Thyroid gland (tissue), 4 donors: ENCODE data around the gene HLF.
A peak's percentile ranks its signal among the peaks of the same experiment; 100 is the strongest.

Experiments used
- POLR2A ChIP-seq, 2 donors: fragments of 450-650 bp; IDR thresholded peaks; one replicate each; pipeline ENCODE4 v1.6.1; 2017; ENCODE audit warnings: antibody characterized with exemption in 2 of 2, mild to moderate bottlenecking in 2 of 2, moderate library complexity in 1 of 2
- TF ChIP-seq, protein P1 (sequence below), 6 experiments: fragments of 200-600 bp in 3 of 6; fragments of 450-650 bp in 3 of 6; sonication (generic) in 3 of 6; IDR thresholded peaks; one replicate each; pipeline ENCODE4 v1.5.1; 2016 to 2019; ENCODE audit warnings: antibody characterized with exemption in 6 of 6, mild to moderate bottlenecking in 2 of 6, inconsistent platforms in 1 of 6, moderate library complexity in 1 of 6

DNA sequence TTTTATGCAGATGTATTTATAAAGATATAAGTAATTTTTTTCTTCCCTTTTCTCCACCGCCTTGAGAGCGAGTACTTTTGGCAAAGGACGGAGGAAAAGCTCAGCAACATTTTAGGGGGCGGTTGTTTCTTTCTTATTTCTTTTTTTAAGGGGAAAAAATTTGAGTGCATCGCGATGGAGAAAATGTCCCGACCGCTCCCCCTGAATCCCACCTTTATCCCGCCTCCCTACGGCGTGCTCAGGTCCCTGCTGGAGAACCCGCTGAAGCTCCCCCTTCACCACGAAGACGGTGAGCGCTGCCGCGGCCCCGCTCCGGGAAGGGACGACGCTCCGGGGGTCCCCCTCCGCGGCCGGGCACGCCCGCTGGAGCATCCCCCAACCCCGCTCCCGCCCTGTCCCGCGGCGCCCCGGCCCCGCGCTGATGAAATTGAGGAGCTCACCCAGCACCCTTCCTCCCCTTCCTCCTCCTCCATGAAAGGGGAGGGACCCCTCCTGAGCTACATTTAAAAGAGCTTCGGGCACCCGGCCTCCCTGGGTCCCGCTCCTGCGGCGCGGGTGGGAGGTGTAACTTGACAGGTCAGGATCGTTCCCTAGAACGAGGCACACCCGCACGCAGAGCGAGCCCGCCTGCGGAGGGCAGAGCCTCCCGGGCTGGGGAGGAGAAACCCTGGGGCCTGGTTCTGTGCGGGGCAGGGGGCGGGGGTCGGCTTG, 706 bp downstream of the HLF start:
- peak in 1 of 2 donors; percentile 5 for TF ChIP-seq POLR2A (IDR thresholded peaks at IDR 0.05)
- TF ChIP-seq, protein P1, sequence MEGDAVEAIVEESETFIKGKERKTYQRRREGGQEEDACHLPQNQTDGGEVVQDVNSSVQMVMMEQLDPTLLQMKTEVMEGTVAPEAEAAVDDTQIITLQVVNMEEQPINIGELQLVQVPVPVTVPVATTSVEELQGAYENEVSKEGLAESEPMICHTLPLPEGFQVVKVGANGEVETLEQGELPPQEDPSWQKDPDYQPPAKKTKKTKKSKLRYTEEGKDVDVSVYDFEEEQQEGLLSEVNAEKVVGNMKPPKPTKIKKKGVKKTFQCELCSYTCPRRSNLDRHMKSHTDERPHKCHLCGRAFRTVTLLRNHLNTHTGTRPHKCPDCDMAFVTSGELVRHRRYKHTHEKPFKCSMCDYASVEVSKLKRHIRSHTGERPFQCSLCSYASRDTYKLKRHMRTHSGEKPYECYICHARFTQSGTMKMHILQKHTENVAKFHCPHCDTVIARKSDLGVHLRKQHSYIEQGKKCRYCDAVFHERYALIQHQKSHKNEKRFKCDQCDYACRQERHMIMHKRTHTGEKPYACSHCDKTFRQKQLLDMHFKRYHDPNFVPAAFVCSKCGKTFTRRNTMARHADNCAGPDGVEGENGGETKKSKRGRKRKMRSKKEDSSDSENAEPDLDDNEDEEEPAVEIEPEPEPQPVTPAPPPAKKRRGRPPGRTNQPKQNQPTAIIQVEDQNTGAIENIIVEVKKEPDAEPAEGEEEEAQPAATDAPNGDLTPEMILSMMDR (IDR thresholded peaks at IDR 0.05): no peak
